Measurements from ENCODE around the gene PI4KA.

DNA sequence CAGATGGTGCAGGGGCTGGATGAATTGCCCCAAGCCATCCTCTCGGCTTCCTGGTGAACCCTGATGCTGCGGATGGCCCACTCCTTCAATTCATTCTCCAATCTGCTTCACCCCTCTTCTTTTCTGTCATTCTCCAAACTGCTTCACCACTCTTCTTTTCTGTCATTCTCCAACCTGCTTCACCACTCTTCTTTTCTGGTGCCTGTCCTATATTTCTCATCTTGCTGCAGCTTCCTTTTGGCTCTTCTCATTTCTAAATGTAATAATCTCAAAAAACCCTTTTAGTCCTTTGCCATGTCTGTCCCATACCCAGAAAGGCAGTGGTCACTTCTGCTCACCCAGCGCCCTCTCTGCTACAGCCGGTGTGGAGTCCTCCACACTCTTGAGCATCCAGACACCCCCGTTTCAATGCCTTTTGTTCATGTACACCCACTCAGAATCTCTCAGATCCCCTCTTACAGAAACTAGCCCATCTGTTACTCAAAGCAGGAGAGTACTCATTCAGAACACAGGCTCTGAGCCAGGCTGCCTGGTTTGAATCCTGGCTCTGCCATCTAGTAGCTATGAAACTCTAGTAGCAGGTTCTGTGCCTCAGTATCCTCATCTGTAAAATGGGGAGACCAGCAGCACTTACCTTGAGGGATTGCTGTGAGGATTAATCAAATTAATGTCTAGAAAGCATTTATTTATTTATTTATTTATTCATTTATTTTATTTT is 69.8 kb downstream of the PI4KA start:
- TF ChIP-seq CTCF (IDR thresholded peaks at IDR 0.05) (no peak), POLR2A (IDR thresholded peaks at IDR 0.05) (no peak)

Measured in tibial nerve (tissue), 3 donors.